ENCODE data around the gene ARL9. TPM values are rescaled to one million over a fixed set of nuclear protein-coding genes. Genes with fewer than 3 reads are reported as not detected.
A peak's percentile ranks its signal among the peaks of the same experiment; 100 is the strongest.

The ARL9 gene
- total RNA-seq, 1 donor from 2014 or later: not detected

- peak; percentile 92 for DNase-seq
- ATAC-seq: peak; percentile 99
- intact Hi-C loops (cut with micrococcal nuclease): no loop called here
Observed at GRCh38 chr4:56530269-56531148, 24.9 kb downstream of the ARL9 start.

DNA sequence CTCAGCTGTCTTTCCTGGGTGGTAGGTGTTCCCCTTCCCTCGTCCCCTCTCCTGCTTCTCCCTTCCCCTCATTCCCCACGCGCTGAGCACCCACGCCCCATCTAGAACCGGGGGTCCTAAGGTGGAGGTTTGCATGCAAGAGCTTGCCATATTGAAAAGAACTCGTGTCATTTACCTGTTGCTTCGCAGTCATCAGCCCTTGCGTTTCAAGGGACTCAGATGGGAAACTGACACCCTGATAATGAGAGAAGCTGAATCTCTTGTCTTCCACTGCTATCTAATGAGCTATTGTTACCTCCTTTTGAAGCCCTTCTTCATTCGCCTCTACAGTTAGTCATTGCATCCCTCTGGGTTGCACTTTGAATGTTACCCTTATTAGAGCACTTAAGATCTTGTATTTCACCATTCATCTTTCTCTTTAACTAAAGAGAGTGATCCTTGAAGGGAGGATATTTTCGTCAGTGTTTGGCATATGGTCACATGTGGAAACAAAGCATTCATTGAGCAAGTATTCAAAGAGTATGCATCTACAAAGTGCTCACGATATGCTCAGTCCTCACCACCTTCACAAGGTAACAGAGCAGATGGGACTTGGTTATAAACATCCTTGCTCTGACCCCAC lies 25.7 kb downstream of the ARL9 start:
- ATAC-seq (no peak), DNase-seq (no peak)
- intact Hi-C loops (cut with micrococcal nuclease): no loop called here

DNA sequence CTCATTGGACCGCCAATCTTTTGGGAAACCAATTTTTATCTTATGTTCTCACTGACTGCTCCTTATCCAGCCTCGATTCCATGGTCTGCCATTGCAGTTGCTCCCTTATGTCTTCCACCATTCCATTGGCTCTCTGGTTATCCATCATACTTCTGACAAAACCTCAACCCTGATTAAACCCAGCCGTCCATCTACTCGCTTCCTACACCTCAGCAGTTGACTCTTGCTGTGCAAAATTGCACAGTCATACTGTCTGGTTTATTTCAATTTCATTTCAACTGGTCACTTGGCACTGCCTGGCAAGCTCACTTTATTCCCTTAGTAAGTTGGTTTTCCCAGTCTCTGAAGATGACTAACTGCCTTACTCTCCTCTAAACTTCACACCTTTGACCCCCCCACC lies 26.2 kb downstream of the ARL9 start:
- ATAC-seq: no peak
- DNase-seq: no peak
- intact Hi-C loops (cut with micrococcal nuclease): no loop called here

DNA sequence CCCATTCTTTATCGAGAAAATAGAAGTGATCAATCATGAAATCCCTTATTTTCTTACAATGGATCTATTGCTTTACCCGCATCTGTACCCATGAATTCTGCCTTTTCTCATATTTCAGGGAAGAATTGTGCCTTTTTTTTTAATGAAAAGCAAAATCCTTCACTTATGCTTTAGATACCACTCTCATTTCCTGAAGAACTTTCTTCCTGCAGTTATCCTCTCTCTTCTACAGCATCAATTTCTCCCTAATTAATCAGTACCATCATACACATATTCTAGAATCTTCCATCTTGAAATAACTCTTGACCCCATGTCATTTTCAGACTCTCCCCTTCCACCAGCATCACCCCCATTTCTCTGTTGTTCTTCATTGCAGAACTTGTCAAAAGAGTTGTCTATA lies 26.6 kb downstream of the ARL9 start:
- intact Hi-C loops (cut with micrococcal nuclease): no loop called here
- DNase-seq (no peak), ATAC-seq (no peak)

- ATAC-seq (no peak), DNase-seq (no peak)
- intact Hi-C loops (cut with micrococcal nuclease): no loop called here
Observed at GRCh38 chr4:56535915-56536314, 30.3 kb downstream of the ARL9 start.

DNA sequence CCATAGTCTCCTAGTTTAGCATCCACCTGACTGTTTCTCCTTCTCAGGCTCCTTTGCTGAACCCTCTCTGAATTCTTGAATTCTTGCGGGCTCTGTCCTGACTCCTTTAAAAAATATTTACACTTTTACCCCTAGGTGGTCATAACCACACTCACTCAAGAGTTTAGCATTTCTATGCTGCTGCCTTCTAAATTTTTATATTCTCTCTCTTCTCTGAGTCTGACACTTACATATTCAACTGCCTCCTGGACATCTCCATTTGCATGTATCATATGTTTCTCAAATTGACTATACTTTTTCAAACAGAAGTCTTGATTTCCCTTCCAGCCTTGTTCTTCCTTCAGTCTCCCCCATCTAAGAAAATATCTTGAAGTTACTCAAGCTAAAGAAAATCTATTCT lies 31.6 kb downstream of the ARL9 start:
- DNase-seq: no peak
- no peak for ATAC-seq
- intact Hi-C loops (cut with micrococcal nuclease): no loop called here

DNA sequence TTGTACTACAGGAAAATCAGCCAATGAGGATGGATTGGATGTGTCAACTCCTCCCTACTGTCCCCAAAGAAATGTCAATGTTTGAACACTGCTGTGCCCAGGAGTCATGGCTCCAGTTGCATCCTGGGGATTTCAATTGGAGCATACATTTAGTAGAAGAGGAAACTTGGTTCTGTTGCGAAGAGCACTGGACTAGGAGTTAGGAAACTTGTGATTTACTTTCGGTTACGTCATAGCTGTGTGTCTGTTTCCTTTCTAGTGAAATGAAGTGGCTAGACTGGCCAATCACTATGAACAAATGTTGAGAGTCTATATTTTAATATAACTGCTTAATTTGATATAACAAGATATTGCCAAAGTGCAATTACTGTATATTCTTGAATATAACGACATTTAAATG lies 35.2 kb downstream of the ARL9 start:
- DNase-seq (no peak), ATAC-seq (no peak)
- intact Hi-C loops (cut with micrococcal nuclease): no loop called here

DNA sequence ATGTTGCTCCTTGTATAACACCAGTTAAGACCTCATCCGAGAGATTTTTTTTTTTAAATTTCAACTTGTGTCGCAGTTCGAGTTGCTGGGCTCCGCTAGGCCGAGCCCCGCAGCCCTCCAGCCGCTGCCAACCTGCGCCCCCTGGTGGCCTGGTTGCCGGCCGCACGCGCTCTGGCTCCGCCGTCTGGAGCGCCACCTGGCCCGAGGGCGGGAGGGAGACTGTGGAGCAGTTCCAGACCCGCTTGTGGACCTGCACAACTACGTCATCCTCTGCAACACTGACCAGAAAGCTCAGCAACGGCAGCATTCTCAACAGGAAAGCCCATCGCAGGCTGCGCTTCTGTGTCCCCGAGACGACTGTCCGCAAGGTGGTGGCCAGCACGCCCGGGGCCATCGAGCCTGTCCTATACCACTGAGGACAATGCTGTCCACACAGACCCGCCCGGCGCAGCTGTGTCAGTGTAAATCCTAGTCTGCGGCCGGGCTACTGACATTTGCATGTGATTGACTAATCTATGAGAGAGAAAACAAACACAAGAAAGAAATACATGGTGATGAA lies 39.1 kb downstream of the ARL9 start:
- intact Hi-C loops (cut with micrococcal nuclease): no loop called here
- ATAC-seq: peak; percentile 100
- peak; percentile 92 for DNase-seq

DNA sequence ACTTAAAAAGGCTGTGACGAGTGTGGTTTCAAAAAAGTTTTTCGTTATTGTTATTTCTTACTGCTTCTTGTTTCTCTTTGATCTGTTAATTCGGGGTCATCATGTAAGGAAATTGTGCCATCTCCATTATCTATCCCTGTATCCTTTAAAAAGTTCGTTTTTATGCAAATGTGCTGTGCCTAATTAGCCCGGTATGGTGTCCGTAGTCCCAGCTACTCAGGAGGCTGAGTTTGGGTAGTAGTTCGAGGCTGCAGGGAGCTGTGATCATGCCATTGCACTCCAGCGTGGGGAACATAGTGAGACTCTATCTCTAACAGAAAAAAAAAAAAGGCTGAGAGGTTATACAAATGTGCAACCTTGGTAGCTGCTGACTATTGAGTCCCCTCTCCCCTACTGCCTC lies 45.1 kb downstream of the ARL9 start:
- intact Hi-C loops (cut with micrococcal nuclease): no loop called here
- DNase-seq (no peak), ATAC-seq (no peak)

DNA sequence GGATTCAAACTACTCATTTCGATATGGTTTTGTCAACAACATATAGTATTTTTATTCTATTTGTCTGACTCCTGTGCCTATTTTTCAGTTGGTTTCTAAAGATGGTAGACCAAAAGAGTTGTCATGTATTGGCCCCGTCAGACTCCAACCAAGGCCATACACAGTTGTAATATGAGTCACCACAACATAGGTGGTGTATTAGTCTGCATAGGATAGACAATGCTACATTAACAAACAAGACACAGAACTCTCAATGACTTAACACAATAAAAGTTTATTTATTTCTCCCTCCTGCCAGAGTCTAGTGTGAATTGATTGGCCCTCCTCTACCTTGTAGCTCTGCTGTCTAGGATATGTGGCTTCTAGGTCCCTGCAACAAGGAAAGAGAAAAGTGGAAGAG lies 45.9 kb downstream of the ARL9 start:
- ATAC-seq: no peak
- DNase-seq: no peak
- intact Hi-C loops (cut with micrococcal nuclease): no loop called here

DNA sequence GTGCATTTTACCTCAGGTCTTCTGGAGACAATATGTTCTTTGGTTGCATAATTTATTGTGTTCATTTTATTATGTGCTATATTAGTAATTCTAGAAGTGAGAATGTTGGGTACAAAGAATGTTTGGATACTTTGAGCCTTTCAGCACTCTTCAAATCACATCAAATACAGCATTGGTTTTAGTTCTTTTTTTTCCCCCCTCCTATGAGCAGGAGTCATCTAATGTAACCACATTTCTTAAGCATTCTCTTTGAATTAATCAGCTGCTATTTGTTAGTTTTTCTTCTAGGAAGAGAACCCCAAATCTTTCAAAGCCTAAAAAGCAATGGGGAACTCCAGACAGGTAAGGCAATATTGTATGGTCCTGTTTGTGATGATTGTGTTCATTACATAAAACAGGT lies 46.7 kb downstream of the ARL9 start:
- DNase-seq (no peak), ATAC-seq (no peak)
- intact Hi-C loops (cut with micrococcal nuclease): no loop called here

DNA sequence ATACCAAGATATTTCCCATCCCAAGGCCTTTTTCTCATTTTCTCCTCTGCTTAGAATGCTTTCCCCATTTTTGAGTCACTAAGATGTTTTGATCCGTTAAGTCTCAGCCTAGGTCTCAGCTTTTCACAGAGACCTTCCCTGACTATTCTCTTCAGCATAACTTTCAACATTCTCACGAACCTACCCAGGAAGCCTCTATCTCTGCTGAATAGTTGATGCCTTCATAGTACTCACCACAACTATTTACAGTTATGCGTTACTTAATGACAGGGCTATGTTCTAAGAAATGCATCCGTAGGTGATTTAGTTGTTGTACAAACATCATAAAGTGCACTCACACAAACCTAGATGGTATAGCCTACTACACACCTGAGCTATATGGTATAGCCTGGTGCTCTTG lies 64.5 kb downstream of the ARL9 start:
- intact Hi-C loops (cut with micrococcal nuclease): no loop called here
- no peak for ATAC-seq

More for the DNA sequence above, 64.5 kb downstream of the ARL9 start:
- DNase-seq: no peak

Other genes with a start within 250 kb of the ARL9 start
- gene AASDH, start 118.3 kb upstream of the ARL9 start, total RNA-seq: 5.3 TPM
- gene PPAT, start 70.2 kb upstream of the ARL9 start, total RNA-seq: 5.1 TPM
- gene PAICS, start 69.5 kb upstream of the ARL9 start, total RNA-seq: 20.0 TPM
- 40.2 TPM for gene SRP72, start 38.2 kb upstream of the ARL9 start, total RNA-seq
- gene HOPX, start 175.5 kb downstream of the ARL9 start, total RNA-seq: 64.8 TPM